HUES48 (cell line): ENCODE measurements around the gene FOXO3.
"Not testable (repeated sequence)": the region's sequence is repeated elsewhere in the genome, so short reads cannot be mapped to it uniquely, and the experiment has no call there.

Source experiments
- H3K27ac ChIP-seq: one replicate; pipeline ENCODE4 v1.7.0; 2013; ENCODE audit warnings: low read depth, low read length, inconsistent platforms
- H3K27me3 ChIP-seq: 2 replicates; pipeline ENCODE4 v1.6.1; 2013; ENCODE audit warnings: mild to moderate bottlenecking, low read length; ENCODE audit not compliant: control insufficient read depth, insufficient read depth
- H3K36me3 ChIP-seq: 2 replicates; pipeline ENCODE4 v1.6.1; 2013; ENCODE audit warnings: low read length; ENCODE audit not compliant: control insufficient read depth, insufficient read depth
- H3K4me1 ChIP-seq: 2 replicates; pipeline ENCODE4 v1.6.1; 2013; ENCODE audit warnings: mild to moderate bottlenecking, low read length; ENCODE audit not compliant: control insufficient read depth, insufficient read depth
- H3K4me3 ChIP-seq: 2 replicates; pipeline ENCODE4 v1.5.1; 2013; ENCODE audit warnings: mild to moderate bottlenecking, low read depth, low read length
- H3K9ac ChIP-seq: 2 replicates; pipeline ENCODE4 v1.6.1; 2013; ENCODE audit warnings: mild to moderate bottlenecking, low read depth, low read length, moderate library complexity
- H3K9me3 ChIP-seq: 2 replicates; pipeline ENCODE4 v1.6.1; 2013; ENCODE audit warnings: low read length; ENCODE audit not compliant: control insufficient read depth, insufficient read depth

Gene FOXO3

DNA sequence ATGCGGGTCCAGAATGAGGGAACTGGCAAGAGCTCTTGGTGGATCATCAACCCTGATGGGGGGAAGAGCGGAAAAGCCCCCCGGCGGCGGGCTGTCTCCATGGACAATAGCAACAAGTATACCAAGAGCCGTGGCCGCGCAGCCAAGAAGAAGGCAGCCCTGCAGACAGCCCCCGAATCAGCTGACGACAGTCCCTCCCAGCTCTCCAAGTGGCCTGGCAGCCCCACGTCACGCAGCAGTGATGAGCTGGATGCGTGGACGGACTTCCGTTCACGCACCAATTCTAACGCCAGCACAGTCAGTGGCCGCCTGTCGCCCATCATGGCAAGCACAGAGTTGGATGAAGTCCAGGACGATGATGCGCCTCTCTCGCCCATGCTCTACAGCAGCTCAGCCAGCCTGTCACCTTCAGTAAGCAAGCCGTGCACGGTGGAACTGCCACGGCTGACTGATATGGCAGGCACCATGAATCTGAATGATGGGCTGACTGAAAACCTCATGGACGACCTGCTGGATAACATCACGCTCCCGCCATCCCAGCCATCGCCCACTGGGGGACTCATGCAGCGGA lies 102.9 kb downstream of the FOXO3 start:
- peaks cover 24% of the 10 kb centered on the region for H3K4me1 ChIP-seq

DNA sequence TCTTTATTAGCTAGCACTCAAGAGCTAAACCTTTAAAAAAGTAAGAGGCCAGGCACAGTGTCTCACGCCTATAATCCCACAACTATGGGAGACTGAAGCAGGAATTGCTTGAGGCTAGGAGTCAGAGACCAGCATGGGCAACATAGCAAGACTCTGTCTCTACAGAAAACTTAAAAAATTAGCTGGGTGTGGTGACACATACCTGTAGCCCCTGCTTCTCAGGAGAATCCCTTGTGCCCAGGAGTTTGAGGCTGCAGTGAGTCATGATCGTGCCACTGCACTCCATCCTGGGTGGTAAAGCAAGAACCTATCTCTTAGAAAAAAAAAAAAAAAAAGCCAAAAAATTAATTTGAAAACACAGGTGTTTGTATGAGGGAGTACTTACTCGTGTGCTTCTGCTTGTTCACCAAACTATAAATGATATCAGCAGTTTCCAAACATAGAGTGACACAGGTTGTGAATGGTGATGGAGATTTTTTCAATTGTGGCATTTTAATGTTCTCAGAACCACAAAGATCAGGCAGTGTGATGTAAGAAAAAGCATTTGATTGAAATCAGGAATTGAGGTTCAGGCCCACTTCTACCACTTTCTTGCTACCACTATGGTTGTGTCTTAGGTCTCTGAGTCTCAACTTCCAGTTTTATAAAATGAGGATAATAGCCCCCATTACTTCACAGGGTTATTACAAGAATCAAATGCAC lies 104.9 kb downstream of the FOXO3 start:
- H3K4me3 ChIP-seq, result no peak overlapping the region
- H3K9ac ChIP-seq, result no peak overlapping the region
- H3K4me1 ChIP-seq, result peaks cover 25% of the 10 kb centered on the region
- H3K27me3 ChIP-seq, result no peaks in the 10 kb centered on the region
- H3K27ac ChIP-seq, result peak overlapping the region; percentile 42
- peaks cover 6% of the 10 kb centered on the region; the same call in 1 of the 2 replicates for H3K36me3 ChIP-seq
- no peaks in the 10 kb centered on the region for H3K9me3 ChIP-seq

More for the DNA sequence above, 102.9 kb downstream of the FOXO3 start:
- H3K9me3 ChIP-seq, H3K36me3 ChIP-seq, H3K27ac ChIP-seq, H3K9ac ChIP-seq, H3K27me3 ChIP-seq, H3K4me3 ChIP-seq: not testable (repeated sequence)

DNA sequence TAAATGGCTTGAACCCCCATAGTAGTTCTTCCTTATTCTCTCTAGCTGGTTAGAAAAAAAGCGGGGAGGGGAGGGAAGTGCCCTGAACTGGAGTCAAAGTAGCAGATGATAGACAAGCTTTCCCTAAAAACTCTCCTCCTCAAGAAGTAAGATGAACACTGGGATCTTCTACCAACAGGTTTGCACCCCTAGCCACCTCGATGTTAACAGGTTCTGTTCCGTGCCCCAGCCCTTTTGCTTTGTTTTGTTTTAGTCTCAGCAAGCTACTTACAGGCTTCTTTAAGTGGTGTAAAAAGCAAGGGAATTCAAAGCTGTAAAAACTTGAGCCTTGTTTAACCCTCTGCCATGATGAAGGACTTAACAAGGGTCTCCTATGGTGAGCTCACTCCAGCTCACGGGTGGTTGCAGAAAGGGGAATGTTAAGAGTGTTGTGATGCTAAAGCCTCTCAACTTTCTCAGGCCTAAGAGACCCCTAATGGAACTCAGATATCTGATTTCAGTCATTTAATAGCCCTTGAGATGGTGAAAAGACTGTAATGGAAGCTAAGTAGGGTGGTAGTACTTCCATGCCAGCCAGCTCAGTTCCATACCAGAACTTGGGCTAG lies 106.0 kb downstream of the FOXO3 start:
- no peaks in the 10 kb centered on the region for H3K9me3 ChIP-seq
- no peaks in the 10 kb centered on the region for H3K27me3 ChIP-seq
- peak overlapping the region; percentile 65 for H3K27ac ChIP-seq
- peak overlapping the region; percentile 31; the same call in 1 of the 2 replicates for H3K4me3 ChIP-seq
- peaks cover 36% of the 10 kb centered on the region for H3K4me1 ChIP-seq
- peaks cover 6% of the 10 kb centered on the region; the same call in 1 of the 2 replicates for H3K36me3 ChIP-seq
- H3K9ac ChIP-seq, result no peak overlapping the region

DNA sequence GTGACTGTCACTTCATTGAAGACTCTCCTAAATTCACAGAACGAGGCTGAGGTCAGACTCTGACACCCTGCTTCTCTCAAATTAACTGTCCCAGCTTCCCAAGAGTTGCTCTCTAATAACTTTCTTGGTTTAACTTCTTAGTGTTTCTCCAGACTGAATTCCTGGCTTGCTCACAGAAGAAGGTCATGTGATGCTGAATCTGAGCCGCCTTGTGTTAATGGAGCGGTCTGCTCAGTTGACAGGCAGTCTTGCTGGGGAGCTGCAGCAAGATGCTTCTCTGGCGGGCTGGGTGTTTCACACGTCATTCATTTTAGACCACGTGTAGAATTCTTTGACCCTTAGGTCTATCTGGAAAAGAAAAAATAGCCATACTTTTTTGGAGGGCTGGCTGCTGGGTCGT lies 107.3 kb downstream of the FOXO3 start:
- Histone ChIP-seq H3K4me3 (no peak overlapping the region), H3K9me3 (no peaks in the 10 kb centered on the region), H3K9ac (no peak overlapping the region), H3K36me3 (peaks cover 6% of the 10 kb centered on the region; the same call in 1 of the 2 replicates), H3K4me1 (peaks cover 46% of the 10 kb centered on the region), H3K27me3 (no peaks in the 10 kb centered on the region), H3K27ac (peak overlapping the region; percentile 13)

DNA sequence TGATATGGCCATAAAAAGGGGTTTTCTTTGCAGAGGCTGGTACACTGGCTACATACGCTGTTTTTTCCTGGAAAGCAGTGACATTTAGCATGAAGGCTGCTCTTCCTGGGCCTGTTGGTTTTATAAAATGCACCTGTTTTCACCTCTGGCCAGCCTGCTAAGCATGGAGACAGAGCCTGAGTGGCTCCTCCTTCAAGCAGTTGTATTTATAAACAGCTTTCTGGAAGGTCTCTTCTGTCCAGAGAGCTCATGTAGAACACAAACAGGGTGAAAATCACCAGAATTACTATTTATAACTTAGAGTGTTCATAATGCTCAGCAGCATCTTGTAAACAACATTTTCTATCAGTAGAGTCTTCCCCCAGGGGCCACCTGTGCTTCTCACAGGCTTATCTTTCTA lies 109.0 kb downstream of the FOXO3 start:
- Histone ChIP-seq H3K9me3 (no peaks in the 10 kb centered on the region), H3K4me3 (no peak overlapping the region), H3K27me3 (no peaks in the 10 kb centered on the region), H3K36me3 (peaks cover 2% of the 10 kb centered on the region; the same call in 1 of the 2 replicates), H3K9ac (no peak overlapping the region), H3K4me1 (peaks cover 46% of the 10 kb centered on the region), H3K27ac (no peak overlapping the region)

DNA sequence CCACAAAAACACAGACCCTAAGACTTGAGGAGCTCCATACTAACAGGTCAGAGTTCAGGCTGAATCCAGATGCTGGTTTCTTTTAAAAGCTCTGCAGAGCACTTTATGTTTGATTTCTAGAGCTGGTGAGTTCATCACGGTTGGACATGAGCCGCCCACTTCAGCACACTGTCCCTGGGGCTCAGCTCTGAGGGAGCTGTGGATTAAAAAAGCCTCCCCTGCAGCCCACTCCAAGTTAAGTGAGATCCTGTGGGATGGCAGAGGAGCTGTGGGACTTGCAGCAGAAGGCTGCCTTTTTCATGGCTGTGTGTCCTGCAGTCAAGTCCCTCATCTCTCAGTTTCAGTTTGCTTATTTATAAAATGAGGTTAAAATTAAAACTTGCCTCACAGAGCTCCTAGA lies 110.5 kb downstream of the FOXO3 start:
- no peak overlapping the region for H3K9ac ChIP-seq
- no peaks in the 10 kb centered on the region for H3K27me3 ChIP-seq
- peak overlapping the region; percentile 13 for H3K27ac ChIP-seq
- H3K4me3 ChIP-seq, result no peak overlapping the region
- H3K9me3 ChIP-seq, result no peaks in the 10 kb centered on the region
- peaks cover 42% of the 10 kb centered on the region for H3K4me1 ChIP-seq
- no peaks in the 10 kb centered on the region for H3K36me3 ChIP-seq

DNA sequence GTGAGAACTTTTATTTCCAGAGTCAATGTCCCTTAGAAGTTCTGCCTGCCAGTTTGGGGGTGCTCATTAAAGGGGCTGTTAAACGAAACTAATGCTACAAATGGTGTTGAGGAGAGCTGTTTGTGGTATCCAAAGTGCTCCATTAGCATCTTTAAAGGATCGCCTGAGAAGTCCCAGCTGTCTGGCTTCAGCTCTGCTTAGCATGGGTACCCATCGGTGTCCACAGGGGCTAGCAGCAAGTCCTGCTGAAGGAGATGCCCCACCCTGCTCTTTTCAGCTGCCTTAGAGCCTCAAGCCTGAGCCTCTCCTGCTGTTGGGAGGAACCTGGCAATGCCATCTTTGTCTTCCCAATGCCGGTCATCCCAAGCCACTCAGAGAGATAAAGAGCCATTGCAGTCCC lies 111.1 kb downstream of the FOXO3 start:
- H3K4me1 ChIP-seq, result peaks cover 39% of the 10 kb centered on the region
- no peaks in the 10 kb centered on the region for H3K36me3 ChIP-seq

DNA sequence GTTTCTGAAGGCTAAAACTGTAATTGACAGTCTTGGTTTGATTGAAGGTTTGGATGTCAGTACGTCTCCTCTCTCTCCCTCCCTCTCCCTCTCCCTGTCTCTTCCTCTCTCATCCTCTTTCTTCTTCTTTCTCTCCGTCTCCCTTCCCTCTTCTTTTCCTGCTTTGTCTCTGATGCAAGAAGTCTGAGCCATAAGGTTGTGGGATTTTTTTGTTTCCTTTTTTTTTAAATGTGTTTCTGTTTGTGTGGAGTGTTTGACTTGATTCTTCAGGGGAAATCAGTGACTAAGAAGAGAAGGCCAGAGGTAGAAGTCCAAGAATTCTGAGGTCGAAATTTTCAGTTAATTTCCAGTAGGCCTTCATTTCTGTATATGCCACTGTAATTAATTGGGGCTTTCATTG lies 111.9 kb downstream of the FOXO3 start:
- Histone ChIP-seq H3K9me3 (no peaks in the 10 kb centered on the region), H3K9ac (no peak overlapping the region), H3K4me1 (peaks cover 31% of the 10 kb centered on the region)

More for the DNA sequence above, 111.1 kb downstream of the FOXO3 start:
- H3K27me3 ChIP-seq, result no peaks in the 10 kb centered on the region
- H3K27ac ChIP-seq, result peak overlapping the region; percentile 13
- H3K9ac ChIP-seq, result no peak overlapping the region
- H3K9me3 ChIP-seq, result no peaks in the 10 kb centered on the region
- H3K4me3 ChIP-seq, result no peak overlapping the region

DNA sequence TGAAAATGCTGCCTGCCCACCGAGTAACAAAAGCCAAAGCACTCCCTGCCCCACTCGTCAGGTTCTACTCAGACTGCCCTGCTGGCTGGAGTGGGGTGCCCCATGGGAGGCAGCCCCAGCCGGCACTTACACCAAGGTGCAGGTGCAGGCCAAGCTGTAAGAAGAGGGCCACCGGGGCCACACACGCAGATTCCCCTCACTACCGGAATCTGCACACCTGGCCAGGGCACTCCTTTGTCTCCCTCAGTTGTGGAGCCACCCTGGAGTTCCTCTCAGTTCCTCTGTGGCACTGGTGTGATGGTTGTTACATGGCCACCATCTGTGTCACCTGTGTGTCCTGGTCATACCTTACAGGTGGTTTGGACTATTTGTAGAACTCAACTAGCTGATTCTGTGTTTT lies 112.4 kb downstream of the FOXO3 start:
- H3K4me1 ChIP-seq, result peaks cover 26% of the 10 kb centered on the region
- no peak overlapping the region for H3K27ac ChIP-seq
- no peaks in the 10 kb centered on the region for H3K27me3 ChIP-seq
- H3K4me3 ChIP-seq, result no peak overlapping the region
- no peaks in the 10 kb centered on the region for H3K9me3 ChIP-seq
- H3K36me3 ChIP-seq, result no peaks in the 10 kb centered on the region
- no peak overlapping the region for H3K9ac ChIP-seq

More for the DNA sequence above, 111.9 kb downstream of the FOXO3 start:
- Histone ChIP-seq H3K27me3 (no peaks in the 10 kb centered on the region), H3K4me3 (no peak overlapping the region), H3K36me3 (no peaks in the 10 kb centered on the region), H3K27ac (no peak overlapping the region)

DNA sequence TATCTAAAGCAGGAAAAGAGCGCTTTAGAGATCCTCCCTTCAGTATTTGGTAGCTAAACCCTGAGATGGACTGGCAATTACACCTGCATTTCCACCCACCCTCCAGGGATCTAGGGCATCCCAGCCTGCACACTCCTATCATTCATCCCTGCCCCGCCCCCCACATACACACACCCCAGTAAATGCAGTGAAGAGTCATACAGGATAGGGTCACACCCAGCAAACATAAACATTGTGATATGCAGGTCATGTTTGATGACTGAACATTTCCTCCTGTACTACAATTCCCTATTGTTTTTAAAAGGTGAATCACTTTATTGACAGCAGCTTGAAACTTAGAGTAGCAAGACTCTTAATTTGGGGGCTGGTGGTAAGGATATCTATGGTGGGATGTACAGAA lies 112.9 kb downstream of the FOXO3 start:
- no peak overlapping the region for H3K27ac ChIP-seq
- no peak overlapping the region for H3K9ac ChIP-seq
- peaks cover 22% of the 10 kb centered on the region for H3K4me1 ChIP-seq
- no peaks in the 10 kb centered on the region for H3K9me3 ChIP-seq
- no peaks in the 10 kb centered on the region for H3K27me3 ChIP-seq
- H3K4me3 ChIP-seq, result no peak overlapping the region
- H3K36me3 ChIP-seq, result no peaks in the 10 kb centered on the region
